Neural cell (in vitro differentiated cells): ENCODE results near the gene DNM1. TPM values are rescaled to one million over a fixed set of nuclear protein-coding genes. Genes with fewer than 3 reads are reported as not detected.

Source experiments
- H2AFZ ChIP-seq: fragments of 200-600, 300-800 bp; sonication (generic), shearing (Covaris generic); 2 replicates; pipeline ENCODE4 v1.6.0; 2014; ENCODE audit warnings: low read depth, mild to moderate bottlenecking, antibody characterized with exemption, low read length, moderate library complexity
- H3F3A ChIP-seq: fragments of 200-600 bp; shearing (Covaris generic); 2 replicates; pipeline ENCODE4 v1.6.1; 2016; ENCODE audit warnings: mild to moderate bottlenecking, moderate library complexity, mixed read lengths, antibody characterized with exemption, low read length; ENCODE audit not compliant: insufficient read depth, poor library complexity, severe bottlenecking
- H3K27ac ChIP-seq: fragments of 200-600, 300-800 bp; sonication (generic), shearing (Covaris generic); 2 replicates; pipeline ENCODE4 v1.5.1; 2014; ENCODE audit warnings: mild to moderate bottlenecking, low read length, moderate library complexity
- H3K27me3 ChIP-seq: fragments of 300-800, 200-600 bp; sonication (generic), shearing (Covaris generic); 2 replicates; pipeline ENCODE4 v1.6.0; 2014; ENCODE audit warnings: mild to moderate bottlenecking, low read depth, low read length, moderate library complexity; ENCODE audit not compliant: insufficient read depth
- H3K36me3 ChIP-seq: fragments of 300-800, 200-600 bp; sonication (generic), shearing (Covaris generic); 2 replicates; pipeline ENCODE4 v1.5.1; 2014; ENCODE audit warnings: mild to moderate bottlenecking, antibody characterized with exemption, low read length, moderate library complexity; ENCODE audit not compliant: insufficient read depth
- H3K4me2 ChIP-seq: fragments of 300-800, 200-600 bp; sonication (generic), shearing (Covaris generic); 2 replicates; pipeline ENCODE4 v1.6.0; 2014; ENCODE audit warnings: mild to moderate bottlenecking, low read length
- H3K4me3 ChIP-seq: fragments of 300-800, 200-600 bp; sonication (generic), shearing (Covaris generic); 2 replicates; pipeline ENCODE4 v1.5.1; 2014; ENCODE audit warnings: mild to moderate bottlenecking, low read length, moderate library complexity
- H3K79me2 ChIP-seq: fragments of 200-600 bp; shearing (Covaris generic); replicated peaks from 2 replicates; pipeline ENCODE4 v1.6.0; 2014; ENCODE audit warnings: mild to moderate bottlenecking, low read length, moderate library complexity; ENCODE audit not compliant: insufficient read depth
- H3K9ac ChIP-seq: fragments of 300-800, 200-600 bp; sonication (generic), shearing (Covaris generic); 2 replicates; pipeline ENCODE4 v1.6.1; 2016; ENCODE audit warnings: mild to moderate bottlenecking, low read length, mixed read lengths
- H3K9me2 ChIP-seq: fragments of 200-600 bp; shearing (Covaris generic); 2 replicates; pipeline ENCODE4 v1.6.1; 2016; ENCODE audit warnings: mild to moderate bottlenecking, low read length, mixed read lengths; ENCODE audit not compliant: insufficient read depth
- H3K9me3 ChIP-seq: fragments of 200-600, 300-800 bp; sonication (generic), shearing (Covaris generic); 2 replicates; pipeline ENCODE4 v1.6.1; 2016; ENCODE audit warnings: mild to moderate bottlenecking, mixed run types, low read length, moderate library complexity, mixed read lengths
- H4K20me1 ChIP-seq: fragments of 200-600 bp; shearing (Covaris generic); 2 replicates; pipeline ENCODE4 v1.6.1; 2016; ENCODE audit warnings: mild to moderate bottlenecking, mixed run types; ENCODE audit not compliant: insufficient read depth
- EP300 ChIP-seq: fragments of 450-650 bp; conservative IDR thresholded peaks from 2 replicates; pipeline ENCODE4 v1.6.1; 2014; ENCODE audit warnings: antibody characterized with exemption, mild to moderate bottlenecking, moderate library complexity; ENCODE audit not compliant: poor library complexity, severe bottlenecking
- EZH2 ChIP-seq: fragments of 200-600, 300-800 bp; shearing (Covaris generic), sonication (generic); IDR thresholded peaks from 2 replicates; pipeline ENCODE4 v1.6.1; 2014; ENCODE audit warnings: antibody characterized with exemption, low read length, borderline replicate concordance, mild to moderate bottlenecking; ENCODE audit not compliant: insufficient read depth, poor library complexity, severe bottlenecking
- MXI1 ChIP-seq: fragments of 450-650 bp; conservative IDR thresholded peaks from 2 replicates; pipeline ENCODE4 v1.6.1; 2014; ENCODE audit warnings: antibody characterized with exemption, mild to moderate bottlenecking; ENCODE audit not compliant: poor library complexity, severe bottlenecking
- POLR2AphosphoS5 ChIP-seq: IDR thresholded peaks from 2 replicates; pipeline ENCODE4 v1.6.1; 2012
- RAD21 ChIP-seq: fragments of 450-650 bp; conservative IDR thresholded peaks from 2 replicates; pipeline ENCODE4 v1.6.1; 2014; ENCODE audit warnings: antibody characterized with exemption, mild to moderate bottlenecking, moderate library complexity
- REST ChIP-seq: IDR thresholded peaks from 2 replicates; pipeline ENCODE4 v1.6.1; 2012; ENCODE audit warnings: borderline replicate concordance
- SMC3 ChIP-seq: fragments of 450-650 bp; conservative IDR thresholded peaks from 2 replicates; pipeline ENCODE4 v1.6.1; 2014; ENCODE audit warnings: antibody characterized with exemption, mild to moderate bottlenecking, moderate library complexity; ENCODE audit not compliant: poor library complexity
- TAF1 ChIP-seq: IDR thresholded peaks from 2 replicates; pipeline ENCODE4 v1.6.1; 2012; ENCODE audit warnings: low read depth
- polyA plus RNA-seq: library from polyadenylated mRNA; depleted of rRNA; stranded (reverse); fragments of >200 nt; gene quantifications from 2 replicates; pipeline ENCODE4 v1.2.3, GENCODE V29; 2014
- TF ChIP-seq, protein P1 (sequence below): fragments of 450-650 bp; IDR thresholded peaks from 2 replicates; pipeline ENCODE4 v1.5.1; 2014; ENCODE audit warnings: antibody characterized with exemption, mild to moderate bottlenecking, moderate library complexity; ENCODE audit not compliant: poor library complexity, severe bottlenecking

DNM1 gene
- polyA plus RNA-seq, 1 donor from 2014 or later: 104 TPM

- peak overlapping the region; percentile 90 for H3K27ac ChIP-seq
- H4K20me1 ChIP-seq: no peaks in the 10 kb centered on the region
- H3F3A ChIP-seq: no peaks in the 10 kb centered on the region
- TF ChIP-seq TAF1: peak; percentile 55
- TF ChIP-seq EP300: no peak
- TF ChIP-seq REST: peak; percentile 60
- no peaks in the 10 kb centered on the region for H3K9me2 ChIP-seq
- peak overlapping the region; percentile 90 for H2AFZ ChIP-seq
- H3K9ac ChIP-seq: peak overlapping the region; percentile 97
- H3K9me3 ChIP-seq: no peaks in the 10 kb centered on the region
- H3K4me3 ChIP-seq: peak overlapping the region; percentile 89
- no peaks in the 10 kb centered on the region for H3K27me3 ChIP-seq
- peak overlapping the region; percentile 79 for H3K4me2 ChIP-seq
- H3K36me3 ChIP-seq: no peaks in the 10 kb centered on the region
- H3K79me2 ChIP-seq: peaks cover 8% of the 10 kb centered on the region
These were observed 12.4 kb upstream of the DNM1 start for GRCh38 chr9:128190516-128191405.

DNA sequence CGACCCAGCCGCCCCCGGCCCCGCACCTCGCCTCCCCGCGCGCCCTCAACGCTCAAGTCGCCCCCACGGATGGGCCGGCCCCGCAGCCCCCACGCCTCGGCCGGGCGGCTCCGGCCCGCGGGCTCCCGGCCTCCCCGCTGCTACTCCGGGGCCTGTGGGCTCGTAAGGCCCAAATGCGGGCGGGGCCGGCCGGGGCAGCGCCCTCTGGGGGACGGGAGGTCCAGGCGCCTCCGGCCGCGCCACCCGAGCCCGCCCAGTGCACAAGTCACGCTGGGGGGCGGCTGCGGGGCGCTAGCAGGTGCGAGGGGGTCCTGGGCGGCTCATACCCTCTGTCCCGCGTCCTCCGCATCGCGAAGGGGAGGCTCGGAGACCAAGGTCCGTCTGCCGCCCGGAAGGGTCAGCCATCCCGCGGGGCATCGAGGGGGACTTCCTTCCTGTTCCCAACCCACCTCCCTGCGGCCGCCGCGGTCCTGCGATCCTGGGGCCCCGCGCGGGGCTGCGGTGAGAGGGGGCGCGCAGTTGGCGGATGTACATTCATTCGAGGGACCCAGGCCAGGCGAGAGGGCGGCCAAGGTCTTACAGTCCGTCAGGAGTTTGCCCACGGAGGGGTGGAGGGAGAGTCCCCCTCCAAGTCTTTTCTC, 11.7 kb upstream of the DNM1 start, which contains the start of gene CIZ1:
Gene CIZ1 (minus strand): TSS at position 167 of the 641 bp plus-strand sequence. CDS start 715 bp downstream, outside the sequence.
- Histone ChIP-seq H3K9me2 (no peaks in the 10 kb centered on the region), H3K9ac (peak within 1 kb of the TSS; percentile 97), H3K9me3 (no peaks in the 10 kb centered on the region), H3K27ac (peak within 1 kb of the TSS; percentile 90), H2AFZ (peak within 1 kb of the TSS; percentile 90), H3K36me3 (no peaks in the 10 kb centered on the region), H3F3A (no peaks in the 10 kb centered on the region), H3K4me3 (peak within 1 kb of the TSS; percentile 89), H3K4me2 (peak within 1 kb of the TSS; percentile 79), H4K20me1 (no peaks in the 10 kb centered on the region), H3K27me3 (no peaks in the 10 kb centered on the region), H3K79me2 (peaks cover 8% of the 10 kb centered on the region)
- TF ChIP-seq, protein P1, sequence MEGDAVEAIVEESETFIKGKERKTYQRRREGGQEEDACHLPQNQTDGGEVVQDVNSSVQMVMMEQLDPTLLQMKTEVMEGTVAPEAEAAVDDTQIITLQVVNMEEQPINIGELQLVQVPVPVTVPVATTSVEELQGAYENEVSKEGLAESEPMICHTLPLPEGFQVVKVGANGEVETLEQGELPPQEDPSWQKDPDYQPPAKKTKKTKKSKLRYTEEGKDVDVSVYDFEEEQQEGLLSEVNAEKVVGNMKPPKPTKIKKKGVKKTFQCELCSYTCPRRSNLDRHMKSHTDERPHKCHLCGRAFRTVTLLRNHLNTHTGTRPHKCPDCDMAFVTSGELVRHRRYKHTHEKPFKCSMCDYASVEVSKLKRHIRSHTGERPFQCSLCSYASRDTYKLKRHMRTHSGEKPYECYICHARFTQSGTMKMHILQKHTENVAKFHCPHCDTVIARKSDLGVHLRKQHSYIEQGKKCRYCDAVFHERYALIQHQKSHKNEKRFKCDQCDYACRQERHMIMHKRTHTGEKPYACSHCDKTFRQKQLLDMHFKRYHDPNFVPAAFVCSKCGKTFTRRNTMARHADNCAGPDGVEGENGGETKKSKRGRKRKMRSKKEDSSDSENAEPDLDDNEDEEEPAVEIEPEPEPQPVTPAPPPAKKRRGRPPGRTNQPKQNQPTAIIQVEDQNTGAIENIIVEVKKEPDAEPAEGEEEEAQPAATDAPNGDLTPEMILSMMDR: peak; percentile 87
- TF ChIP-seq REST: peak; percentile 20
- TF ChIP-seq POLR2AphosphoS5: peak; percentile 47
- no peak for TF ChIP-seq EP300
- TF ChIP-seq TAF1: no peak
- TF ChIP-seq SMC3: peak; percentile 35
- TF ChIP-seq RAD21: peak; percentile 19
- peak; percentile 31 for TF ChIP-seq MXI1
- no peak for TF ChIP-seq EZH2
